Liver (tissue), 3 donors: ENCODE data around the gene PHLPP1.

Experiments used
- CTCF ChIP-seq: fragments of 150-350 bp; IDR thresholded peaks from 2 replicates; pipeline ENCODE4 v1.5.1; 2017; ENCODE audit warnings: improper control_type of control experiment, low read depth, low read length; ENCODE audit not compliant: missing input control
- RAD21 ChIP-seq, 2 donors: IDR thresholded peaks; 2 replicates each; pipeline ENCODE4 v1.6.1; 2016; ENCODE audit warnings: antibody characterized with exemption in 2 of 2, mild to moderate bottlenecking in 2 of 2
- donor health status: healthy.
- donor health status: healthy.

DNA sequence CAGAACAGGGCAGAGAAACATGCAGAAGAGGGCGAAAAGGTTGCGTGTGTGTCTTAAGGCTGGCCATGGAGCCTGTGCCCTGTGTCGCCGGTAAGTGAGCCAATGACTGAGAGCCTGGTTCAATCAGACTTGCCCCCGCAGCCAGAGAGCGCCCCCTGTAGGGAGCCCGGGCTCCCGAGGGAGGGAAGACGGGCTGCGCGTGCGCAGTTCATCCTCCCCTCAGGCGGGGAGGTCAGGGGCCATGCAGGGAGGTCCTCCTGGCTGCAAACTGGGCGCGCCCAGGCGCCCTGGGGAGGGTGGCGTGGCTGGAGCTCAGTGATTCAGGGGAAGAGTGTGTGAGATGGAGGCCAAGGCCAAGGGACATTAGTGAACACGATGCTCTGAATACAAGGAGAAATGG, 276.6 kb downstream of the PHLPP1 start:
- TF ChIP-seq RAD21 (IDR thresholded peaks at IDR 0.05) (no peak), CTCF (no peak)
